Brain microvascular endothelial cell (primary cell): ENCODE measurements around the gene GMIP.

Experiments used
- DNase-seq: peaks from one replicate; pipeline ENCODE4 v3.0.0-alpha.2; 2020
- H3K27ac ChIP-seq: fragments of 250-450 bp; sonication (Bioruptor Pico); 2 replicates; pipeline ENCODE4 v1.5.1; 2020; ENCODE audit warnings: mild to moderate bottlenecking, moderate library complexity
- H3K27me3 ChIP-seq: fragments of 250-450 bp; sonication (Bioruptor Pico); replicated peaks from 2 replicates; pipeline ENCODE4 v1.5.1; 2020; ENCODE audit warnings: mild to moderate bottlenecking
- H3K36me3 ChIP-seq: fragments of 250-450 bp; sonication (Bioruptor Pico); replicated peaks from 2 replicates; pipeline ENCODE4 v1.5.1; 2020; ENCODE audit warnings: mild to moderate bottlenecking
- H3K4me3 ChIP-seq: 2 replicates; pipeline ENCODE4 v1.5.1; 2011; ENCODE audit warnings: low read depth, mild to moderate bottlenecking, control low read depth, low read length, moderate library complexity
- in situ Hi-C: cut with HindIII; loops from 2 replicates; pipeline ENCODE4 v1.10.0; 2017; ENCODE audit warnings: low sequenced_read_pairs, low pct_ligation_motif_present
- TF ChIP-seq, protein P1 (sequence below): IDR thresholded peaks from 2 replicates; pipeline ENCODE4 v1.5.1; 2011; ENCODE audit warnings: low read depth, mild to moderate bottlenecking, moderate library complexity, low read length, control low read depth, inconsistent platforms; ENCODE audit errors: missing control alignments

GMIP gene

GRCh38 chr19:19655641-19656343, 12.3 kb upstream of the GMIP start:
- TF ChIP-seq, protein P1, sequence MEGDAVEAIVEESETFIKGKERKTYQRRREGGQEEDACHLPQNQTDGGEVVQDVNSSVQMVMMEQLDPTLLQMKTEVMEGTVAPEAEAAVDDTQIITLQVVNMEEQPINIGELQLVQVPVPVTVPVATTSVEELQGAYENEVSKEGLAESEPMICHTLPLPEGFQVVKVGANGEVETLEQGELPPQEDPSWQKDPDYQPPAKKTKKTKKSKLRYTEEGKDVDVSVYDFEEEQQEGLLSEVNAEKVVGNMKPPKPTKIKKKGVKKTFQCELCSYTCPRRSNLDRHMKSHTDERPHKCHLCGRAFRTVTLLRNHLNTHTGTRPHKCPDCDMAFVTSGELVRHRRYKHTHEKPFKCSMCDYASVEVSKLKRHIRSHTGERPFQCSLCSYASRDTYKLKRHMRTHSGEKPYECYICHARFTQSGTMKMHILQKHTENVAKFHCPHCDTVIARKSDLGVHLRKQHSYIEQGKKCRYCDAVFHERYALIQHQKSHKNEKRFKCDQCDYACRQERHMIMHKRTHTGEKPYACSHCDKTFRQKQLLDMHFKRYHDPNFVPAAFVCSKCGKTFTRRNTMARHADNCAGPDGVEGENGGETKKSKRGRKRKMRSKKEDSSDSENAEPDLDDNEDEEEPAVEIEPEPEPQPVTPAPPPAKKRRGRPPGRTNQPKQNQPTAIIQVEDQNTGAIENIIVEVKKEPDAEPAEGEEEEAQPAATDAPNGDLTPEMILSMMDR, result no peak
- DNase-seq, result no peak
- in situ Hi-C loops, result no loop called here
- no peaks in the 10 kb centered on the region for H3K27me3 ChIP-seq
- no peak overlapping the region for H3K27ac ChIP-seq
- peaks cover 85% of the 10 kb centered on the region for H3K36me3 ChIP-seq
- no peak overlapping the region for H3K4me3 ChIP-seq

DNA sequence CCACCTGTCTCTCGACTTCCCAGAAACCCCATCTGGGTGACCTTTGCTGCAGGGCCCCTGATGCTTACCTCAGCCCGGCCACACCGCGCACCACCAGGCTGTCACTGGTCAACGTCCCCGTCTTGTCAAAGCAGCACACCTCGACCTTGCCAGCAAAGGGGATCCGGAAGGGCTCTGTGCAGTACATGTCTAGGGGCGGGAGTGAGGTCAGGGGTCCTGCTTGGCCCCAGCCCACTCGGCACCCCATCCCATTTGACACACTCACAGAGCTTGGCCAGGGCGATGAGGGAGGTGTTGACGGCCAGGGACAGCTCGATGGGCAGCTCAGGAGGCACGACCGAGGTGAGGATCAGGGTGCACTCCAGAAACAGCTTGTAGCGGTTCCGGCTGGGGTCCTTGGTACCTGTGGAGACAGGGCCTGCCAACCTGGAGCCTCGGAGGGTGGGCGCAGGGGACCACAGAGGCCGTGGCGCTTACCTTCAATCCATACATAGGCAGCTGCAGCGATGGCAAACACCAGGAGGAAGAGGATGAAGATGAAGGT, 11.7 kb upstream of the GMIP start:
- H3K36me3 ChIP-seq, result peaks cover 89% of the 10 kb centered on the region

GRCh38 chr19:19654441-19654840, 11.0 kb upstream of the GMIP start:
- Histone ChIP-seq H3K4me3 (no peak overlapping the region), H3K27me3 (no peaks in the 10 kb centered on the region), H3K36me3 (peaks cover 88% of the 10 kb centered on the region), H3K27ac (no peak overlapping the region)
- no peak for DNase-seq
- TF ChIP-seq, protein P1, result no peak
- in situ Hi-C loops, result no loop called here

More for the DNA sequence above, 11.7 kb upstream of the GMIP start:
- in situ Hi-C loops, result no loop called here
- no peak for DNase-seq
- no peak overlapping the region for H3K27ac ChIP-seq
- H3K27me3 ChIP-seq, result no peaks in the 10 kb centered on the region
- H3K4me3 ChIP-seq, result no peak overlapping the region
- TF ChIP-seq, protein P1, result no peak

DNA sequence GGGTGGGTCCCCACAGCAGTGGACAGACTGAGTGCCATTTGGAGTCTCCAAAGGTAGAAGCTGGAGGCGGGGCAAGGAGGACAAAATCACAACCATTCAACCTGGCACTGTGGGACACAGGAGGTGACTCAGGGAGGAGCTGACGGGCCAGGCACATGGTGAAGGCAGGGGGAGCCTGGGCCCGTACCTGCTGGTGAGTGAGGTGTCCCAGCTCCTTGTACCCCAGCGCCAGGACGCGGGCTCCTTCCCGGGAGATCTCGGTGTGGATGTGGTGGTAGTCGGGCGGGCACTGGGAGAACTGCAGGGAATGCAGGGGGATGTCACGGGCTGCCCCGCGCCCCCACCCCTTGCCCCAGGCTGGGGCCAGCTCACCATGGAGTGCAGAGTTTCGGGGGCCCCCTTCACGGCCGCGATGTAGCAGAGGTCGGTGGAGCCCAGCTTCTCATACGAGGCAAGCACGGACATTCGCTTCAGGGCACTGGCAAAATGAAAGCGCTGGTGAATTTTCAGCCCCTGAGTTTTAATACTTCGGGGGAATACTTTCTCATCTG, 10.2 kb upstream of the GMIP start:
- in situ Hi-C loops, result no loop called here
- no peak for DNase-seq
- TF ChIP-seq, protein P1, result no peak
- Histone ChIP-seq H3K27me3 (no peaks in the 10 kb centered on the region), H3K36me3 (peaks cover 86% of the 10 kb centered on the region), H3K27ac (no peak overlapping the region), H3K4me3 (no peak overlapping the region)

DNA sequence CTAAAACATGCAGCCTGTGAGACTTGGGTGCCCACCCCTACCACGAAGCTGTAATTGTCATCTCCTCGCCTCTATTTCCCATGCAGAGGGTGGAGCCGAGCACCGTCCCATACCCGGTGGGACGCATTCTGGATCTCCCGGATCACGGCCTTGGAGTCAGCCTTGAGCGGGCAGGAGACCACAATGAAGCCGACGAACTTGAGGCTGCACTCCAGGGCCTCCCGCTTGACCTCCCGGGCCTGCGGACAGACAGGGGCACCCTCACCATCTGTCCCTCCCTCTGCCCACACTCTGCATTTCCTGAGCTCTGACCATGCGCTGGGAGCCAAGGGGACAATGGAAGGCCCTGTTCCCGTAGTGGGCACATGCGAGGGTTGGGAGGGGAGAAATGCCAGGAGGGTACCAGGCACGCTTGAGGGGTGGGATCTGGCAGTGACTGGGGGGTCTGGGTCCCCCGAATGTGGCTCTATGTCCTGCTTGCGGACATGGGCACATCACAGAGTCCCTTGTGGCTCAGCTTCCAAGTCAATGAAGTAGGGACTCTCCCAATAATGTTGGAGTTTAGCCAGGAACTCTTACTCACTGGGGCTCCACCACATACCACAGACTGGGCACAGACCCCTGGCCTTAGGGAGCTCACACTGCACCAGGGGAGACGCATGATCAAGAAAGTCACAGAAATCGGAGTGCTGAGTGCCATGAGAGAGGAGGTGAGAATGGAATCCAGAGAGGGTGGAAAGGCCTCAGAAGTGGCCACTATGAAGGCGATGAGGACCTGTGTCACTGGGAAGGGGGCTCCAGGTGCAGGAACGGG, 9.2 kb upstream of the GMIP start:
- TF ChIP-seq, protein P1, result no peak
- Histone ChIP-seq H3K27me3 (no peaks in the 10 kb centered on the region), H3K4me3 (no peak overlapping the region), H3K36me3 (peaks cover 84% of the 10 kb centered on the region), H3K27ac (no peak overlapping the region)
- in situ Hi-C loops, result no loop called here
- DNase-seq, result no peak
